NOMO-1 (cell line): Measurements from ENCODE around the gene PEX7.
"Not testable (repeated sequence)": the region's sequence is repeated elsewhere in the genome, so short reads cannot be mapped to it uniquely, and the experiment has no call there.

Experiments
- DNase-seq, 2 experiments: peaks; one replicate each; lab custom pipeline; 2025; ENCODE audit not compliant: unreplicated experiment in 2 of 2; lab: John Stamatoyannopoulos, UW

PEX7 gene

DNA sequence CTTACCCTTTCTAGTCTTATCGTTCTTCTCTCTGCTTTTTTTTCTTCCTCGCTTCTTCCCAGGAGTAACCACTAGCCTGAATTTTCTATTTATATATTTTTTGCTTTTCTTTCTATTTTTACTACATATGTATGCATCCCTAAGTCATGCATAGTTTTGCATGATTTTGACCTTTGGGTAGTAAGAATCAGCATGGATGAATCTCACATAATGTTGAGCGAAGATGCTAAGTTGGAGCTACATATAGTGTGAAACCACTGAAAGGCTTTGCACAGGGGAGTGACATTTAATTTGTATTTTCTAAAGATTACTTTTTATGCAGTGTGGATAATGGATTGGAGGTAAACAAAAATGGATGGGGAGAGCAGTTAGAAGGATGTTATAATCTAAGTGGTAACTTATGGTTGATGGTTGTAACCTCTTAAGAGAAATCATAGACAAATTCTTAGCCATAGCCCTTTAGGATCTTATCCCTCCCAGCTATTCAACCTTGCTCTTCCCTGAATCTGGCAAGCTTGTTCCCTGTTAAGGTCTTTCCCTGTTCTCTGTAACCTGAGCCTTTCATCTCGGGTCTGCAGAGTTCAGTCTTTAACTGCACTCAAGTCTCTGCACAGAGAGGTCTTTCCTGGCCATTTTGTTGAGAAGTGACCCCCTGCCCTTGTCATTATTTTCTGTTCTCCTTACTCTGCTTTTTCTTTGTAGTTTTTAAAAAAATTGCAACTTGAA, 18.0 kb downstream of the PEX7 start:
- no peak for DNase-seq

DNA sequence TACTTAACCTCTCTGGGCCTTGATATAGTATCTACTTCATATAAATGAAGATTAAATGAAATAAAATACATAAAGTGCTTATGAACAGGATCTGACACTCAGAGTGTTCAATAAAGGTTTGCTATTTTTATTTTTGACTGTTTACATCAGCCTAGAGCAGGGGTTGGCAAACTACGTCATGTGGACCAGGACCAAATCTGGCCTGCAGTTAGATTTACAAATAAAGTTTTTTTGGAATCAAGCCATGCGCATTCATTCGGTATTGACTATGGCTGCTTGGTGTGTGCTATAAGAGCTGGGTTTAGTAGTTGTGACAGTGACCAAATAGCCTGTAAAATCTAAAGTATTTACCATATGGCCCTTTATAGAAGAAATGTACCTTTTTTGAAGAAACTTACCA, 20.8 kb downstream of the PEX7 start:
- no peak for DNase-seq

DNA sequence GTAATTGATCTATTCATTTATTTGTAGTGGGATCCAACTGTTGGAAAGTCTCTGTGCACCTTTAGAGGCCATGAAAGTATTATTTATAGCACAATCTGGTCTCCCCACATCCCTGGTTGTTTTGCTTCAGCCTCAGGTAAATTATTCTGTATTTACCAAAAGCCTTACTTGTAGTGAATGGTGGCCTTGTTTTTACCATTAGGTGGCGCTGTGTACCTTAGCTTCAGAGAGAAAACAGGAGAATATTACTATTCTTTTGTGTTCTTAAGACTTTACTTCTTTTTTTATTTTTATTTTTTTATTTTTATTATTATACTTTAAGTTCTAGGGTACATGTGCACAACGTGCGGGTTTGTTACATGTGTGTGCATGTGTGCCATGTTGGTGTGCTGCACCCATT, 23.7 kb downstream of the PEX7 start:
- DNase-seq, result peak; percentile 1 to 53

DNA sequence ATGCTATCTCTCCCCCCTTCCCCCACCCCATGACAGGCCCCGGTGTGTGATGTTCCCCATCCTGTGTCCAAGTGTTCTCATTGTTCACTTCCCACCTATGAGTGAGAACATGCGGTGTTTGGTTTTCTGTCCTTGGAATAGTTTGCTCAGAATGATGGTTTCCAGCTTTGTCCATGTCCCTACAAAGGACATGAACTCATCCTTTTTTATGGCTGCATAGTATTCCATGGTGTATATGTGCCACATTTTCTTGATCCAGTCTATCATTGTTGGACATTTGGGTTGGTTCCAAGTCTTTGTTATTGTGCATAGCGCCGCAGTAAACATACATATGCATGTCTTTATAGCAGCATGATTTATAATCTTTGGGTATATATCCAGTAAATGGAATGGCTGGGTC, 24.1 kb downstream of the PEX7 start:
- DNase-seq, result not testable (repeated sequence)

DNA sequence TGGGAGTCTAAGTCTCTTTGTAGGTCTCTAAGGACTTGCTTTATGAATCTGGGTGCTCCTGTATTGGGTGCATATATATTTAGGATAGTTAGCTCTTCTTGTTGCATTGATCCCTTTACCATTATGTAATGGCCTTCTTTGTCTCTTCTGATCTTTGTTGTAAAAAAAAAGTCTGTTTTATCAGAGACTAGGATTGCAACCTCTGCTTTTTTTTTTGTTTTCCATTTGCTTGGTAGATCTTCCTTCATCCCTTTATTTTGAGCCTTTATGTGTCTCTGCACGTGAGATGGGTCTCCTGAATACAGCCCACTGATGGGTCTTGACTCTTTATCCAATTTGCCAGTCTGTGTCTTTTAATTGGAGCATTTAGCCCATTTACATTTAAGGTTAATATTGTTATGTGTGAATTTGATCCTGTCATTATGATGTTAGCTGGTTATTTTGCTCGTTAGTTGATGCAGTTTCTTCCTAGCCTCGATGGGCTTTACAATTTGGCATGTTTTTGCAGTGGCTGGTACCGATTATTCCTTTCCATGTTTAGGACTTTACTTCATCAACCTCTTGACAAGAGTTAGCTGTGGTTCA, 27.7 kb downstream of the PEX7 start:
- not testable (repeated sequence) for DNase-seq

DNA sequence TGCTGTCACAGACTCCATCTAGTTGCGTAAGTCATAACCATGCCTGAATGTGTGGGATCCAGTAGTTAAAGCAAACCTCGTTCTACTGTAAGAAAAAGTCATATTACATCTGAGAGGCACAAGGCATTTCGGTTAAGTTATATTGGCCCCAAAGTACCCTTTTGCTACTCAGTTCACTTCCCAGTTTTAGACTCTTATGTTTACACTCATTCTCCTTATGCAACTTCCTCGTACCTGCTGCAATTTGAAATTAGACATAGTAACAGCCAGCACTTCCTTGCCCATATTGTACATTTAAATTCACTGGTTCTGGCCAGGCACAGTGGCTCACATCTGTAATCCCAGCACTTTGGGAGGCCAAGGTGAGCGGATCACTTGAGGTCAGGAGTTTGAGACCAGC, 37.0 kb downstream of the PEX7 start:
- peak; percentile 70 to 87 for DNase-seq

DNA sequence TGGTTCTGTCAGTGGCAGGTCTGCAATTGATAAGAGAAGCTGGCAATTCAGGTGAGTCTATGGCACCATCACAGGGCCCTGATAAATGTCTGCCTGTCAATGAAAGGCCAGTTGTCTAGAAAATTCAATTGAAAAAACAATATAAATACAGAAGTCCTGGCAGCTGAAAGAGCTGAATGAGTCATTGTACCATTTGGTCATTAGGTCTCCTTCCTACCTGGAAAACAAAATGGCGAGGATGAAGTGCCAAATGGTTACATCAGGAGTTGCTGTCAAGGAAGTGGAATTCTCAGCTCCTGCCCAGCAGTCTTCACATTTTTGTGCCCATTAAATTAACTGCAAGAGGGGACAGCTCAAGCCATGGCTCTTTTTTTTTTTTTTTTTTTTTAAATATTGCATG, 37.7 kb downstream of the PEX7 start:
- DNase-seq, result no peak

DNA sequence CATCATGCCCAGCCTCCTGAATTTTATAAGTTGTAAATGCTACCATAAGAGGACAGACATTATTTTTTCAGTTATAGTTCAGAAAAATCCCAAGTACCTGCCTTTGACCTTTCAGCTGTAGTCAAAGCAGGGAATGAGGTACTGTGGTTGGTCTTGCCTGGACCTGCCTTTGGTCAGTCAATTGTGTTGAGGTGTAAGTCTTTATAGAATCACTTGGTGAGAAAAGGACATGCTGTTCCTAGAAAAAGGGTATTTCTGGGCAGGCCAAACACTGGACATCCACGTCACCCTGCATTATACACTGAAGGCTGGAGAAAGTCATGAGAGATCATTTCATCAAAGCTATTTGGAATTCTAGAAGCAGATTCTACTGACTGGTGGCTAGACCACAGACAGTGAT, 40.3 kb downstream of the PEX7 start:
- no peak for DNase-seq

DNA sequence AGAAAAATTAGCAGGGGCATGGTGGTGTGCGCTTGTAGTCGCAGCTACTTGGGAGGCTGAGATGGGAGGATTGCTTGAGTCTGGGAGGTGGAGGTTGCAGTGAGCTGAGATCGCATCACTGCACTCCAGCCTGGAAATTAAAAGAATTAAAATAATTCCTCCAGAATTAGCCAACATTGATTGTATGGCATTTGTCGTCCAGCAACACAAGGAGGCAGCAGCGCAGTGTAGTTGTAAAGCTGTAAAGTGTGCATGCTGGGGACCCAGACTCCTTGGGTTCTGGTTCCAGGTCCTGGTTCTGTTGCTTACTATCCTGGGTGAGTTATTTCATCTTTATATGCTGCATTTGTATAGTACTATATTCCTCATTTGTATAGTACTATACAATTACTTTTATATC, 41.4 kb downstream of the PEX7 start:
- DNase-seq, result no peak

DNA sequence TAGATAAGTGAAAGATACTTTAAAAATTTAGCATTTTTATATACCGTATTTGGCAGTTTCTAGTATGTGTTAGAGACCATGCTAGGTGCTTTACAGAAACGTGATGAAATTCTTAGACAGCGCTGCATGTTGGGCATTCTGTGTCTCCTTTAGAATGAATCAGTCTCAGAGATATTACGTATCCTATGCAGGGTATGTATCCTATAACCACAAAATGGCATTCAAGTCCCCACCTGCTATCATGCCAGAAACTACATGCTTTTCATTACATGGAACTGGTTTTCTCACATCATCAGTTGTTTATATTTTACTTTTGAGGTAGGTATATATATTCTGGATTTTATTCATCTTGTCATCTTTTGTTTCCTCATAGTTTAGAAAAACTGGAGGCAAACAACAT, 42.3 kb downstream of the PEX7 start:
- DNase-seq, result no peak

DNA sequence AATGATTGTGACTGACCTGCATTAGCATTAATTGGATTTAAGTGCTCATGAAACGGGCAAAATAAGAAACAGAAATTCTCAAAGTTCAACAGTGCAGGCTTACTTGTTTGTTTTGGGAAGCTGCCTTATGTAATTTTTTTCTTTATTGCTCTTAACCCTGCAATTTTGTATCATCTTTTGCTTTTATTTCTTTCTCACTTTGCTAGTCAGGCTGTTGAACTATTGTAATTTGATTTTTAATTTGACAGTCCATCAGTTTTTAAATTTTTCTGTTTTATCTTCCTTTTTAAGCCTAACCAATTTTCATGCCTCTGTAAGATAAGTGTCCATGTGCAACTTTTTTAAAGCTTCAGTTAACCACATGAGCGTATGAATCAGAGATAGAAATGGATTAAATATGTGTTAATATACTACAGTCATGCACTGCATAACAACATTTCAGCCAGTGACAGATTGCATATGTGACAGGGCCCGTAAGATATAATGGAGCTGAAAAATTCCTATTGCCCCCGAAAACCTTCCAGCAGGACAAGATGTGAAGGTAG, 44.6 kb downstream of the PEX7 start:
- DNase-seq, result no peak

DNA sequence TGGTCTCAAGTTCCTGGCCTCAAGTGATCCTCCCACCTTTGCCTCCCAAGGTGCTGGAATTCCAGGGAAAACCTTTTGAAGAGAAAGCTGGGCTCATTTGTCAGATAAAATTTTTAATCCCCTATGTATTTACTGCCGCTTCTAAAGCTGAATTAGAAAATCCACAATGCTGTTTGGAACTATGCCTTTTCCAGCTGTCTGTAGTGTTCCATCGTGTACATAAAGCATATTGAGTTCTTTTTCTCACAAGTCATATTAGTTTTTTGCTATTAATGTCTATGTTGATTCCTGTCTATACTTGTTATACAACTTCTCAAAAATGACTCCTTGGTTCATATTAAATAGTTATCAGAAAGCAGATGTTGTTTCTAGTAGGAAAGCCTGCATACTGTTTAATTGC, 47.1 kb downstream of the PEX7 start:
- no peak for DNase-seq

DNA sequence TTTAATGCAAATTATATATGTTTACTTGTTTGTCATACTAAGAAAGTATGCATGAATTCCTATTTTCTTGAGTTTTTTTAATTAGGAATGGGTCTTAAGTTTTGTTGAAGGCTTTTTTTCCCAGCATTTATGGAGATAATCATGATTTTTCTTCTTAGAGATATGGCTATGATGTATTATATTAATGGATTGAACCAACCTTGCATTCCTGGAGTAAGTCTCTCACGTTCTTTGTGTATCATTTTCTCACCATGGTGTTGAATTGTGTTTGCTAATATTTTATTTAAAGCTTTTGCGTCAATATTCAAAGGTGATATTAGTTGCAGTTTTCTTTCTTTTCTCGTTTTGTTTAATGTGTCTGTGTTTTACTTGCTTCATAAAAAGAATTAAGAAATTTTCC, 51.4 kb downstream of the PEX7 start:
- no peak for DNase-seq

DNA sequence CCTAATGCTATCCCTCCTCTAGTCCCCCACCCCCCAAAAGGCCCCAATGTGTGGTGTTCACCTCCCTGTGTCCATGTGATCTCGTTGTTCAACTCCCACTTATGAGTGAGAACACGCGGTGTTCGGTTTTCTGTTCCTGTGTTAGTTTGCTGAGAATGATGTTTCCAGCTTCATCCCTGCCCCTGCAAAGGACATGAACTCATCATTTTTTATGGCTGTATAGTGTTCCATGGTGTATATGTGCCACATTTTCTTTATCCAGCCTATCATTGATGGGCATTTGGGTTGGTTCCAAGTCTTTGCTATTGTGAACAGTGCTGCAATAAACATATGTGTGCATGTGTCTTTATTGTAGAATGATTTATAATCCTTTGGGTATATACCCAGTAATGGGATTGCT, 54.1 kb downstream of the PEX7 start:
- DNase-seq, result not testable (repeated sequence)

DNA sequence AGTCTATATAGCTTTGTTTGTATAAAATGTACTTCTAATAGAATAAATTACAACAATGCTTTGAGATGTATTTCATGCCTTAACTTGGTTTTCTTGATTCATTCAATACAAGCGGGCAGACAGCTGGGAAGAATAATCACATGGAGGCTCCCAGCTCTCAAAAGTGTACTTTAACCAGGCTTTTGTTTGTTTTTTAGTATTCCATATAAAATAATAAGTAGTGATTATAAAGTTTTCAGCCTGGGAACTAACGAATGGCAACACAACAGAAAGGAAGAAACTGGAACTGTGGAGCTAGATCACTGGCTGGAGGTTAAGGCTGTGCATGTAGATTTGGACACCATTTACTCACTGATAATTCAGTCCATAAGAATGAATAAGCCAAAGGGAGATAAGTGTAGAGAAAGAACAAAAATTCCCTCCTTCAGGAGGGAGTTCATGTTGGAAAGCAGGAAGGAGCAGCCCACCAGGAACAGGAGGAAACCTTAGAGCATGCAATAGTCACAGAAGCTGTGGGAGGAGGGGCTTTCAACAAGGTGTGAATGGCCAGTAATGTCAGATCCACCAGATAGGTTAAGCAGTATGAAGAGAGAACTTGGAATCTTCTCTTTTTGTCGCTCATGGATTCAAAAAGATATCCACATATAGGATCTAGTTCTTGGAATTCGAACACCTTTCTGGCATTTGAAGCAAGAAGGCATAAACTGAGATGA, 58.5 kb downstream of the PEX7 start:
- no peak for DNase-seq

DNA sequence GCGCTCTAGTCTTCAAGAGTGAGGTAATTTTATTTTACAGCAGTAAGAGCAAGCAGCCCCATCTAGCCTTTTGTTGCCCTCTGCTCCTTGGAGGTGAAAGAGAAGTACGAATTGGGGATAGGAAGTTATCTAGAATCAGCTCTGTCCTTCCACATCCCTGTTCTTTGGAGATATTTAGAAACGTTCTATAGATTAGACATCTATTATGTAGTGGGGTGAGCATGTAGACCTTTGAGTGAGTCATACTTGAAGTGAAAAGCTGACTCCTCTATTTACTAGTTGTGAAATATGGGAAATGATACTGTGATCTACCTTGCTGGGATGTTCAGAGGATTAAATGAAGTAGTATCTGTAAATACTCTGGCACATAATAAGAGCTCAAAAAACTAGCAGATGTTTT, 63.7 kb downstream of the PEX7 start:
- DNase-seq, result peak in 1 of 2 experiments; percentile 6

DNA sequence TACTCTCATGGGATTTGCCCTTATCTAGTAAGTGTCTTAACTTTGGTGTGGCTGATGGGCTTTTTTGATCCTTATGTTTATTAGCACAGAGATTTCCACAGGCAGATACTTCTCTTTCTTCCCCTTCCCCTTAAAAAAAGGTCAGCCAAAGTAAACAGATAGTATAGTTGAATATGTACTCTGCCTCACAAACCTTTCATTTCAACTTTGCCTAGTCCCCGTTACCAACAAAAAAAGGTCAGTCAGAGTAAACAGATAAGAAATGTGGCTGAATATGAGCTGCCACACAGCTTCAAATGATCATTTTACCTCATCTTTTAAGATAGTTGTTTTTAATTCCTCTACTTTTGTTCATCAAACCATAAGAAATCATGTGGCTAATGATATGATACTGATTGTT, 65.6 kb downstream of the PEX7 start:
- DNase-seq, result no peak

DNA sequence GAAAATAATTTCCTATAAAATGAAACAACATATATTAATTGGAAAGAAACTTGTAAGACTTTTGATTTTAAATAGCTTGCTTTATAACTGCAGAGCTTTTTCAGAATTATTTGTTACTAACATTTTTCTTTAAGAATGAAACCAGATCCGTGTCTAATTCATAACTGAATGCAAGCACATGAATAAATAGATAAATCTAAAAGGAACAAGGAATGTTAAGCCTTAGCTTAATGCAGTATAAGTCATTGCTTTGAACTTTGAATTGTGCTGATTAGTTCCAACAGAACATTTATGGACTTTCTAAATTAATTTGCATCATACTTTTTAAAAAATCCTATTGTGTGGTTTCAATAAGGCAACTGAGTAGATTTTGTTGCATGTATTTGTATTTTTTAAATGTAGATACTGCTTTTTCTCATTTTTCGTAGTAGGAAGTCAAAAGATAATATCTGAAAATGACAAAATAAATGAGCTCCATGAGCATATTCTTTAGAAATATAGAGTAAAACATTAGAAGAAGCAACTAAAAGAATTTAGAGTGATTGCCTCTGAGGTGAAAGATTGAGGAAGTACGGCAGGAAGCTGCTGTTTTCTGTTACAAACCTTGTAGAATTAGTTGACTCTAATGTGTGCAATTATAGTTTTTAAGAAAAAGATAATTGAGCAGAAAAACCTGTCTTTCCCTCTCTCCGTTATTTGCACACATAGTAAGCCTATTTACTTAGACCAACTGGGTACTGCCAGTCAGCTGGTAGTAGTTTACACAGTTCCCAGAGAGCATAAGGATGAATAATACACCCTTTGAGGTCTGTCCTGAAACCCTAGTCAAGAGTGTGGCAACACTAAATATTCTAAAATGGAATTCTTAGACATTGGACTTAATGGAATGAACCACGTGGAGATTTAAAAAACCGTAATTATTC, 67.1 kb downstream of the PEX7 start:
- peak; percentile 1 to 80 for DNase-seq

DNA sequence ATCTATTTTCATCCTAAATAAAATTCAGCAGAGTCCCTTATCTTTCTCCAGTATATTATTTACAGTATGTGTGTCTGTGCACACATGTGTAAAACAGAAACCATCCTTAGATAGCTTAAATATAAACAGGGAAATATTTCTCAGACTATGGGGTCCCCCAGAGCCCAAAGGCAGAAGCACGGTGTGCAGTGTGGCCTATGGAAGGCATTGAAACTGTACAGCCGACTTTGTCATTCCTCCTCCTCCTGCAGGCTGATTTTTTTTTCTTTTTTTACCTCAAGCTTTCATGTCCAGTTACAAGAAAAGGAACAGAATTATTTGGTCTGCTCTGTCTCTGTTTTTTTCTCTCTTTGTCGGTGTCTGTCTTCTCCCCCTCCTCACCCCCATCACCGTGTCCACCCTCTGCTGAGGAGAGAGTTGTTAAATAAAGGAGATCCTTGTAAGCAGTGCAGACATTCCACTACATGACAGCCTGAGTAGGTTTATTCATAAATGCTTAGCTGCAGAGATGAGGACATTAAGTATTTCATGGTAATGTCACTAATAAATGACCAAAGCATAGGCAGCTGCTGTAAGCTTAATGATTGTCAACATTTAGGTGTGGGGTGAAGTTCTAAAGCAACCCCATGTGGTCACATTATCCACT, 67.9 kb downstream of the PEX7 start:
- DNase-seq, result no peak

DNA sequence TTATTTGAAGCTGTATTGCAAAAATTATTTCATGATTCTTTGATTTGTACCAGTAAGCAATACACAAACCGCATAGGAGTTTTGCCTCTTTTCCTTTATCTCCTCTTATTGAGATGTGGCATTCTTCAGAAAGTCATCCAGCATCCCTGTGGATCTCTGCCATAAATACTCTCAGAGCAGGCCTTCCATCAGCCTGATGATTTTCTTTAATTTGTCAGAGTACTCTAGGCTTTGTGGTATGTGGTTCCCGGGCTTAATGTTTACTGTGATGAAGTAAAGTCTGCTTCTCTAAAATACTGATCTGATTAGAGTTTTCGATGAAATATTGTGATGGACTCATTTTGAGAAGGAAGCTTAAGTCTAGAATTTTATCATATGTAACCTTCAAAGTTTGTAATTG, 68.6 kb downstream of the PEX7 start:
- DNase-seq, result no peak
